K562 (cell line): ENCODE data around the gene RPS6KL1. TPM values are rescaled to one million over a fixed set of nuclear protein-coding genes. Genes with fewer than 3 reads are reported as not detected.

Source experiments
- ATAC-seq: fragments of 200-7000 bp; cut with Tn5 transposase; 3 replicates; pipeline ENCODE4 v1.9.1; 2020; ENCODE audit warnings: moderate library complexity
- BruUV-seq: library from RNA; stranded (reverse); fragments of 400-500 nt; replicated peaks from 2 replicates; lab custom pipeline; 2021; lab: Mats Ljungman, UMichigan
- CTCF ChIA-PET: fragments of 300-600 bp; formaldehyde crosslinking; extraction: SDS; loops from one replicate; lab custom pipeline; 2021; ENCODE audit warnings: low intra/inter-chr PET ratio; lab: Yijun Ruan, JAX
- POLR2A ChIA-PET: fragments of 300-600, 350-650 bp; sonication (Branson Sonifier 250); formaldehyde crosslinking; extraction: SDS; loops from one replicate; lab custom pipeline; 2021; ENCODE audit warnings: antibody characterized with exemption, inconsistent platforms; lab: Yijun Ruan, JAX
- DNase-seq, 4 experiments: peaks; one replicate each; pipeline versions ENCODE4 v3.0.0 to v3.0.0-alpha.2; 2011 to 2018; ENCODE audit warnings: low spot score in 3 of 4, mixed read lengths in 3 of 4; ENCODE audit errors: extremely low read depth in 1 of 4
- FAIRE-seq: peaks from 2 replicates; lab custom pipeline; 2011; peaks lifted over from hg19 to GRCh38; lab: Jason Lieb, UNC
- H2AFZ ChIP-seq: 2 replicates; pipeline ENCODE4 v1.6.0; 2011; ENCODE audit warnings: low read depth, low read length, control low read depth, inconsistent platforms
- H3K27ac ChIP-seq: fragments of 200-600 bp; 3 replicates; pipeline ENCODE4 v1.8.0; 2011; ENCODE audit warnings: low read depth, mild to moderate bottlenecking, control low read depth, inconsistent platforms, low read length, moderate library complexity, mixed read lengths; ENCODE audit errors: extremely low read depth
- H3K27me3 ChIP-seq, 2 experiments: fragments of 300-600 bp in 1 of 2; 2 replicates in 1 of 2; 3 replicates in 1 of 2; pipeline versions ENCODE4 v1.6.0 to v1.8.0; 2011; ENCODE audit warnings: inconsistent platforms in 2 of 2, low read length in 2 of 2, mild to moderate bottlenecking in 1 of 2, mixed read lengths in 1 of 2, moderate library complexity in 1 of 2; ENCODE audit not compliant: control insufficient read depth in 2 of 2, insufficient read depth in 2 of 2
- H3K36me3 ChIP-seq: fragments of 300-600 bp; 3 replicates; pipeline ENCODE4 v1.8.0; 2011; ENCODE audit warnings: mild to moderate bottlenecking, low read length, inconsistent platforms; ENCODE audit not compliant: control insufficient read depth, insufficient read depth
- H3K4me1 ChIP-seq, 2 experiments: fragments of 200-600 bp in 1 of 2; replicated peaks in 1 of 2; 2 replicates in 1 of 2; 3 replicates in 1 of 2; pipeline versions ENCODE4 v1.5.1 to v1.8.0; 2011; ENCODE audit warnings: inconsistent platforms in 2 of 2, low read length in 2 of 2, mild to moderate bottlenecking in 1 of 2, mixed read lengths in 1 of 2, moderate library complexity in 1 of 2; ENCODE audit not compliant: control insufficient read depth in 2 of 2, insufficient read depth in 2 of 2
- H3K4me2 ChIP-seq: 2 replicates; pipeline ENCODE4 v1.6.1; 2011; ENCODE audit warnings: low read length, control low read depth, inconsistent platforms, mixed read lengths; ENCODE audit not compliant: insufficient read depth
- H3K4me3 ChIP-seq: fragments of 200-600 bp; sonication (generic), shearing (Covaris generic); 2 replicates; pipeline ENCODE4 v1.5.1; 2016; ENCODE audit warnings: control low read depth, inconsistent platforms
- H3K79me2 ChIP-seq: fragments of 200-600 bp; 3 replicates; pipeline ENCODE4 v1.8.0; 2011; ENCODE audit warnings: low read length, inconsistent platforms; ENCODE audit not compliant: control insufficient read depth, insufficient read depth
- H3K9ac ChIP-seq, 2 experiments: 2 replicates each; pipeline versions ENCODE4 v1.6.0 to v1.6.1; 2011; ENCODE audit warnings: low read depth in 2 of 2, low read length in 2 of 2, control low read depth in 1 of 2, inconsistent platforms in 1 of 2, mild to moderate bottlenecking in 1 of 2, mixed read lengths in 1 of 2; ENCODE audit not compliant: insufficient read depth in 1 of 2
- H3K9me1 ChIP-seq: one replicate; pipeline ENCODE4 v1.6.0; 2011; ENCODE audit warnings: inconsistent platforms, mild to moderate bottlenecking, low read length, moderate library complexity; ENCODE audit not compliant: control insufficient read depth, insufficient read depth
- H3K9me3 ChIP-seq: replicated peaks from 2 replicates; pipeline ENCODE4 v1.5.1; 2011; ENCODE audit warnings: low read depth, low read length, inconsistent platforms; ENCODE audit not compliant: control insufficient read depth, insufficient read depth
- H4K20me1 ChIP-seq: replicated peaks from 2 replicates; pipeline ENCODE4 v1.6.1; 2011; ENCODE audit warnings: low read length, inconsistent platforms, mixed read lengths; ENCODE audit not compliant: control insufficient read depth, insufficient read depth
- ARHGAP35 ChIP-seq: fragments of 450-650 bp; IDR thresholded peaks from 2 replicates; pipeline ENCODE4 v1.6.1; 2018; ENCODE audit not compliant: partially characterized antibody
- ETV5 ChIP-seq: sonication (generic); formaldehyde crosslinking; IDR thresholded peaks from 2 replicates; pipeline ENCODE4 v1.4.0; 2020; ENCODE audit warnings: low read depth, mild to moderate bottlenecking, missing genetic modification reagents
- NONO ChIP-seq, 2 experiments: fragments of 200-400 bp in 1 of 2; fragments of 450-650 bp in 1 of 2; formaldehyde crosslinking in 1 of 2; IDR thresholded peaks; 2 replicates each; pipeline ENCODE4 v1.6.1; 2017; ENCODE audit warnings: low read depth in 2 of 2, mild to moderate bottlenecking in 2 of 2, moderate library complexity in 2 of 2, low read length in 1 of 2
- PCBP2 ChIP-seq: fragments of 200-400 bp; formaldehyde crosslinking; IDR thresholded peaks from 2 replicates; pipeline ENCODE4 v1.6.1; 2018; ENCODE audit warnings: low read length, low read depth, mild to moderate bottlenecking, moderate library complexity; ENCODE audit not compliant: poor library complexity, severe bottlenecking
- RREB1 ChIP-seq: fragments of 250-450 bp; sonication (Bioruptor Pico); IDR thresholded peaks from 2 replicates; pipeline ENCODE4 v1.4.0; 2020
- SIRT6 ChIP-seq: IDR thresholded peaks from one replicate; pipeline ENCODE4 v1.6.1; 2012; ENCODE audit warnings: low read depth, mild to moderate bottlenecking, control low read depth, inconsistent platforms, low read length, moderate library complexity
- VEZF1 ChIP-seq: fragments of 200-800 bp; sonication (Bioruptor generic); IDR thresholded peaks from 2 replicates; pipeline ENCODE4 v1.6.1; 2017; ENCODE audit warnings: missing genetic modification characterization, missing compliant biosample characterization
- ZFX ChIP-seq: sonication (generic); formaldehyde crosslinking; IDR thresholded peaks from 2 replicates; pipeline ENCODE4 v1.8.0; 2022; ENCODE audit warnings: mild to moderate bottlenecking, missing genetic modification reagents, moderate library complexity
- ZNF707 ChIP-seq: fragments of 250-450 bp; sonication (Bioruptor Pico); conservative IDR thresholded peaks from 2 replicates; pipeline ENCODE4 v1.8.0; 2022; ENCODE audit warnings: inconsistent platforms, mild to moderate bottlenecking, moderate library complexity
- ZSCAN29 ChIP-seq: fragments of 450-650 bp; IDR thresholded peaks from 2 replicates; pipeline ENCODE4 v1.6.1; 2017
- WGBS: fragments of 100-300 bp; shearing (Covaris generic); methylation state at CpG from one replicate; pipeline ENCODE4 v1.1.6; 2016; ENCODE audit warnings: low coverage, mixed read lengths; ENCODE audit not compliant: insufficient coverage; ENCODE audit errors: missing lambda C conversion rate; 5-methylcytosine and 5-hydroxymethylcytosine counted together
- in situ Hi-C: fragments of 300-500 bp; cut with MboI; formaldehyde crosslinking; loops from 4 replicates; pipeline ENCODE4 v1.15.0; 2018; ENCODE audit warnings: inconsistent platforms, mixed read lengths
- intact Hi-C: fragments of 100-400 bp; cut with micrococcal nuclease; formaldehyde crosslinking; loops from 2 replicates; pipeline ENCODE4 v1.14.2; 2022
- polyA plus RNA-seq, 8 experiments: library from polyadenylated mRNA; depleted of rRNA in 4 of 8; stranded (reverse) in 5 of 8; unstranded in 3 of 8; fragments of >200 nt; fragmentation: Nextera tagmentation in 2 of 8; fragmentation: Illumina TruSeq in 1 of 8; extraction: Ambion mirVana in 2 of 8; extraction: Trizol in 1 of 8; gene quantifications; 2 replicates each; pipeline versions ENCODE4 v1.2.1 to v1.2.3, GENCODE V29; 2011 to 2014; ENCODE audit warnings: inconsistent platforms in 1 of 8, missing spikeins in 1 of 8
- total RNA-seq, 7 experiments: library from RNA; depleted of rRNA in 6 of 7; stranded (reverse); fragments of >200 nt in 6 of 7; fragmentation: Illumina TruSeq in 2 of 7; extraction: Trizol in 2 of 7; gene quantifications; 2 replicates each; pipeline versions ENCODE4 v1.2.1 to v1.2.3, GENCODE V29; 2011 to 2021; ENCODE audit warnings: low replicate concordance in 1 of 7

Gene RPS6KL1
- total and polyA plus RNA-seq, 9 of the 15 experiments (the other 6 are each of a cell fraction or from before 2014, with no cell fraction given), result 0.91 to 15.5 (median 8.1) TPM

- intact Hi-C loops, result loop anchor here (10.0 kb wide), 1 partner anchor 363 kb away; no protein-coding TSS in a partner anchor
- POLR2A ChIA-PET, result interaction anchor here (0.6 kb wide), 2 partner anchors 9 to 48 kb away, joined by 3 read pairs; no protein-coding TSS in a partner anchor
- peak overlapping the region; percentile 38 to 83; a peak in 3 of 4 replicates for H3K9ac ChIP-seq
Observed at GRCh38 chr14:74942181-74942580, 19.1 kb upstream of the RPS6KL1 start.

DNA sequence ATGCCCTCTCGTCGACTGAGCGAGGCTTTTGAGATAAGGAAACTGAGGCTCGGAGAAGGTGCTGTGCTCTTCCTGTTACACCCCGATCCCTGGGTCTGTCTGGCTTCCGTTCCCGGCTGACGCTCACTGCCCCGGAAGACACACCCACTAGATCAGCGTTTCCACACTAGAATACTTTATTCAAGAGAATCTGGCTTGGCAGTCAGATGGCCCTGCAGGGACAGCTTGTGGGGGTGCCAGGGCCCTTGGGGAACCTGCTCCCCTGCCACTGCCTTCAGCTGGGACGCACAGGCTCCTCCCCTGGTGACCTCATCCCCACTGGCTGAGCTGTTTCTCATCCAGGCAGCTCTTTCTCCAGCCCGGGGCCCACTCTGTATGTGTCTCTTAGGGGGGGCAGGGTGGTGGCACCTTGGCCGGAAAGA is 18.6 kb upstream of the RPS6KL1 start:
- H2AFZ ChIP-seq, result peak overlapping the region; percentile 93
- no peaks in the 10 kb centered on the region for H3K27me3 ChIP-seq
- H3K9ac ChIP-seq, result peak overlapping the region; percentile 38 to 83; a peak in 3 of 4 replicates
- H3K9me1 ChIP-seq, result peaks cover 2% of the 10 kb centered on the region
- DNase-seq, result peak; percentile 41 to 56 (median 50)
- no TSS peak for BruUV-seq
- H3K4me1 ChIP-seq, result peaks cover 16 to 41% of the 10 kb centered on the region in 2 experiments; a peak in 4 of 5 replicates
- ChIA-PET CTCF (no interaction called here), POLR2A (interaction anchor here (0.6 to 1.0 kb wide), 3 partner anchors 9 to 154 kb away, joined by 3 read pairs; no protein-coding TSS in a partner anchor)
- H4K20me1 ChIP-seq, result no peaks in the 10 kb centered on the region
- intact Hi-C loops, result loop anchor here (10.0 kb wide), 1 partner anchor 363 kb away; no protein-coding TSS in a partner anchor
- no peaks in the 10 kb centered on the region for H3K79me2 ChIP-seq
- no peaks in the 10 kb centered on the region for H3K36me3 ChIP-seq
- H3K4me2 ChIP-seq, result peak overlapping the region; percentile 64
- H3K4me3 ChIP-seq, result no peak overlapping the region
- 23% methylated on average over 12 of the region's 13 CpGs for WGBS
- peak overlapping the region; percentile 28; the same call in 2 of the 3 replicates for H3K27ac ChIP-seq
- no peaks in the 10 kb centered on the region; the same call in 1 of the 2 replicates for H3K9me3 ChIP-seq
- peak; percentile 65 for ATAC-seq
- FAIRE-seq, result peak; percentile 35
- in situ Hi-C loops, result no loop called here
- TF ChIP-seq RREB1 (CRISPR knock-in tag) (no peak), VEZF1 (CRISPR knock-in tag) (peak; percentile 36; the same call in 1 of the 2 replicates), ARHGAP35 (no peak), ETV5 (0 out of 2 replicates have a peak, but pooled peaks have one; percentile 29)

More at GRCh38 chr14:74942181-74942580, 19.1 kb upstream of the RPS6KL1 start:
- Histone ChIP-seq H3K4me3 (no peak overlapping the region), H3K79me2 (no peaks in the 10 kb centered on the region), H3K36me3 (no peaks in the 10 kb centered on the region), H4K20me1 (no peaks in the 10 kb centered on the region), H2AFZ (peak overlapping the region; percentile 93), H3K27me3 (no peaks in the 10 kb centered on the region), H3K4me1 (peaks cover 16 to 42% of the 10 kb centered on the region in 2 experiments; a peak in 4 of 5 replicates), H3K27ac (peak overlapping the region; percentile 28; the same call in 2 of the 3 replicates), H3K4me2 (peak overlapping the region; percentile 64; the same call in 1 of the 2 replicates), H3K9me3 (no peaks in the 10 kb centered on the region; the same call in 1 of the 2 replicates), H3K9me1 (peaks cover 2% of the 10 kb centered on the region)
- no TSS peak for BruUV-seq
- FAIRE-seq (no peak), ATAC-seq (no peak), DNase-seq (no peak)
- TF ChIP-seq ZNF707 (CRISPR knock-in tag) (no peak), ZSCAN29 (no peak), PCBP2 (no peak), ZFX (CRISPR knock-in tag) (peak; percentile 76), SIRT6 (no peak), NONO (IDR thresholded peaks at IDR 0.05; ENCODE audit: low read depth in 2 of 2, low read length in 1 of 2) (no peak)
- in situ Hi-C loops, result no loop called here
- CTCF ChIA-PET, result no interaction called here
- 82% methylated on average over 8 of the region's 12 CpGs for WGBS
